Karpas-422 (cell line): ENCODE results near the gene CDS2. TPM values are rescaled to one million over a fixed set of nuclear protein-coding genes. Genes with fewer than 3 reads are reported as not detected.

Experiments used
- DNase-seq: peaks from one replicate; pipeline ENCODE4 v3.0.0-alpha.2; 2015
- H2AFZ ChIP-seq: fragments of 200-600 bp; sonication (generic); 2 replicates; pipeline ENCODE4 v1.6.1; 2014; ENCODE audit warnings: antibody characterized with exemption, low read length, mixed read lengths
- H3K27ac ChIP-seq: fragments of 200-600 bp; sonication (generic); 2 replicates; pipeline ENCODE4 v1.5.1; 2014; ENCODE audit warnings: mild to moderate bottlenecking, low read length, moderate library complexity
- H3K27me3 ChIP-seq: fragments of 200-600 bp; sonication (generic); 2 replicates; pipeline ENCODE4 v1.6.1; 2014; ENCODE audit warnings: low read length, mixed read lengths
- H3K36me3 ChIP-seq: fragments of 200-600 bp; sonication (generic); 2 replicates; pipeline ENCODE4 v1.6.1; 2014; ENCODE audit warnings: low read length, mixed read lengths; ENCODE audit not compliant: insufficient read depth
- H3K4me1 ChIP-seq: fragments of 200-600 bp; sonication (generic); 2 replicates; pipeline ENCODE4 v1.6.1; 2014; ENCODE audit warnings: mild to moderate bottlenecking, low read length, mixed read lengths
- H3K4me2 ChIP-seq: fragments of 200-600 bp; sonication (generic); 2 replicates; pipeline ENCODE4 v1.6.1; 2014; ENCODE audit warnings: low read length, low read depth, mild to moderate bottlenecking; ENCODE audit not compliant: poor library complexity, severe bottlenecking
- H3K4me3 ChIP-seq: fragments of 200-600 bp; sonication (generic); 2 replicates; pipeline ENCODE4 v1.5.1; 2014; ENCODE audit warnings: mild to moderate bottlenecking, antibody characterized with exemption, low read length, mixed read lengths
- H3K79me2 ChIP-seq: fragments of 200-600 bp; sonication (generic); 2 replicates; pipeline ENCODE4 v1.6.1; 2014; ENCODE audit warnings: mild to moderate bottlenecking, low read length, mixed read lengths
- H3K9ac ChIP-seq: fragments of 200-600 bp; sonication (generic); 2 replicates; pipeline ENCODE4 v1.6.0; 2014; ENCODE audit warnings: low read length
- H3K9me2 ChIP-seq: fragments of 200-600 bp; sonication (generic), shearing (Covaris generic); replicated peaks from 2 replicates; pipeline ENCODE4 v1.6.0; 2014; ENCODE audit warnings: mild to moderate bottlenecking, low read length, moderate library complexity; ENCODE audit not compliant: insufficient read depth
- H3K9me3 ChIP-seq: fragments of 300-700, 200-600 bp; sonication (generic); 2 replicates; pipeline ENCODE4 v1.6.1; 2014; ENCODE audit warnings: low read length, mixed read lengths
- H4K20me1 ChIP-seq: fragments of 200-600 bp; sonication (generic); 2 replicates; pipeline ENCODE4 v1.6.1; 2014; ENCODE audit warnings: mild to moderate bottlenecking, antibody characterized with exemption, low read length, low read depth; ENCODE audit not compliant: insufficient read depth
- total RNA-seq: library from RNA; depleted of rRNA; stranded (reverse); fragments of >200 nt; shearing (Covaris generic); gene quantifications from 2 replicates; pipeline ENCODE4 v1.2.3, GENCODE V29; 2014; ENCODE audit warnings: low replicate concordance

The CDS2 gene
- total RNA-seq, 1 experiment from 2014 or later = 26.8 TPM

DNA sequence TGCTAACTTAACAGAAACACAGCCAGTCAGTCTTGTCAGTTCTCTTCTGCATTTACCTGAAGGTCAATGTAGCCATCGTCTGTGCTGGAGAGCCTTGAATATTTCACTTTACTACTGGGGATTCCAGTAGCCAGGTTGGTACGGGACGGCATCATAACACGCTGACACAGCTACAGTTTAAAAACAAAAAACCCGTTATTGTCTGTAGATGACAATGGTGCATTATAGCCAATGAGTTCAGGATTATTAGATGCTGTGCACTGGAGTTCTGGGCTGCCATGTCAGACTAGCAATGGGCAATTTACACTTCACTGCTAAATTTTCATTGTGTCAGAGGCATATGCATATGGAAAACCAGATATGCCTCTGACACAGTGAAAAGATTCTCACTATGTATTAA is 17.5 kb upstream of the CDS2 start:
- DNase-seq = no peak
- no peak overlapping the region for H2AFZ ChIP-seq
- no peaks in the 10 kb centered on the region for H3K9me3 ChIP-seq
- peaks cover 33% of the 10 kb centered on the region for H3K36me3 ChIP-seq
- no peak overlapping the region for H3K9ac ChIP-seq
- H4K20me1 ChIP-seq = no peaks in the 10 kb centered on the region
- H3K4me1 ChIP-seq = peaks cover 18% of the 10 kb centered on the region
- no peaks in the 10 kb centered on the region for H3K27me3 ChIP-seq
- no peak overlapping the region for H3K27ac ChIP-seq
- H3K9me2 ChIP-seq = no peaks in the 10 kb centered on the region
- peaks cover 35% of the 10 kb centered on the region for H3K79me2 ChIP-seq
- no peak overlapping the region for H3K4me2 ChIP-seq
- H3K4me3 ChIP-seq = no peak overlapping the region

DNA sequence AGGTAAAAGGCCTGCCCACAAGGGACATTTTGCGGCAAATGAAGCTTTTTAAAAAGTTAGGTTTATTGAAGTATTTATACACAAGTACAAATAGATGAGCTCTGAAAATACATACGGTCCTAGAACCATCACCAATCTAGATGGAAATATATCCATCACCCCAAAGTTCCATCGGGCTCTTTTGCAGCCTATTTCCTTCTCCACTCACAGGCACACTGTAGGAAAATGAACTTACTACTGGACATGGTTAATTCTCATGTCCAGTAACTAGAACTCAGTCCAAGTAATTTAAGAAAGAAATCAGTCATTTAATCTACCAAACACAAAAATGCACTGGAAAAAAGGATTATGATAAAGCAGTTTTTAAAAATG is 13.2 kb upstream of the CDS2 start:
- H4K20me1 ChIP-seq = peaks cover 10% of the 10 kb centered on the region; the same call in 1 of the 2 replicates
- peaks cover 59% of the 10 kb centered on the region for H3K79me2 ChIP-seq
- H3K27ac ChIP-seq = peak overlapping the region; percentile 81
- no peaks in the 10 kb centered on the region for H3K9me2 ChIP-seq
- peaks cover 60% of the 10 kb centered on the region for H3K36me3 ChIP-seq
- peak overlapping the region; percentile 89 for H3K4me3 ChIP-seq
- DNase-seq = peak; percentile 52
- H2AFZ ChIP-seq = no peak overlapping the region
- H3K4me1 ChIP-seq = peaks cover 59% of the 10 kb centered on the region
- peak overlapping the region; percentile 72 for H3K4me2 ChIP-seq
- H3K9me3 ChIP-seq = no peaks in the 10 kb centered on the region
- H3K27me3 ChIP-seq = no peaks in the 10 kb centered on the region
- peak overlapping the region; percentile 89 for H3K9ac ChIP-seq

GRCh38 chr20:5114403-5114802 is 12.4 kb upstream of the CDS2 start:
- H3K4me1 ChIP-seq = peaks cover 59% of the 10 kb centered on the region
- H3K4me3 ChIP-seq = peak overlapping the region; percentile 89

DNA sequence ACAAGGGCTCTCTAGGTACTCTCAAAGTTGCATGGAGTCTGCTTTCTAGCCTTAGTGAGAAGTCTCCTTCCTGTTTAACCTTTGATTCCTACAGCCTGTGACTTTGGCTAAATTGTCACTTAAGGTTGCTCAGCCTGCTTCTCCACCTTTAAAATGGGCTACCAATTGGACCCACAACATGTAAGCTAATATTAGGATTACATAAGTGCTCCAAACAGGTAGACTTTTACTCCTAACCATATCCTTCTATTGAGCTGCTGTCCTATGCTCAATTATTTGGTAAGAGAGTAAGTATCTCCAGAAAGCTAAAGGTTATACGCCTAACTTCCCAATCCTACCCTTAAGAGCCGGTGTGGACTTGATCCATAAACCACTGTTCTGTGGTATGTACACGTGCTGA is 9.9 kb upstream of the CDS2 start:
- no peaks in the 10 kb centered on the region for H3K27me3 ChIP-seq
- peak overlapping the region; percentile 90 for H3K27ac ChIP-seq
- H3K9ac ChIP-seq = peak overlapping the region; percentile 88
- peak overlapping the region; percentile 72 for H3K4me2 ChIP-seq
- no peaks in the 10 kb centered on the region for H3K9me2 ChIP-seq
- H3K4me1 ChIP-seq = peaks cover 61% of the 10 kb centered on the region
- peak overlapping the region; percentile 97 for H3K4me3 ChIP-seq
- H3K9me3 ChIP-seq = no peaks in the 10 kb centered on the region
- DNase-seq = no peak
- H4K20me1 ChIP-seq = peaks cover 16% of the 10 kb centered on the region; the same call in 1 of the 2 replicates
- H2AFZ ChIP-seq = no peak overlapping the region
- H3K79me2 ChIP-seq = peaks cover 48% of the 10 kb centered on the region
- H3K36me3 ChIP-seq = peaks cover 47% of the 10 kb centered on the region

More at GRCh38 chr20:5114403-5114802, 12.4 kb upstream of the CDS2 start:
- peaks cover 66% of the 10 kb centered on the region for H3K79me2 ChIP-seq
- peak overlapping the region; percentile 72 for H3K4me2 ChIP-seq
- peaks cover 16% of the 10 kb centered on the region; the same call in 1 of the 2 replicates for H4K20me1 ChIP-seq
- H3K36me3 ChIP-seq = peaks cover 58% of the 10 kb centered on the region
- H3K9ac ChIP-seq = 0 out of 2 replicates have a peak overlapping the region, but pooled peaks have one; percentile 13
- no peaks in the 10 kb centered on the region for H3K9me2 ChIP-seq
- DNase-seq = no peak
- H3K9me3 ChIP-seq = no peaks in the 10 kb centered on the region
- H2AFZ ChIP-seq = no peak overlapping the region
- H3K27ac ChIP-seq = peak overlapping the region; percentile 81; the same call in 1 of the 2 replicates
- no peaks in the 10 kb centered on the region for H3K27me3 ChIP-seq

- Histone ChIP-seq H2AFZ (no peak overlapping the region), H3K36me3 (peaks cover 47% of the 10 kb centered on the region), H3K9ac (peak overlapping the region; percentile 88), H3K9me3 (no peaks in the 10 kb centered on the region), H3K4me2 (peak overlapping the region; percentile 72), H3K9me2 (no peaks in the 10 kb centered on the region), H3K27me3 (no peaks in the 10 kb centered on the region), H3K79me2 (peaks cover 39% of the 10 kb centered on the region), H4K20me1 (peaks cover 16% of the 10 kb centered on the region; the same call in 1 of the 2 replicates), H3K4me3 (peak overlapping the region; percentile 97), H3K27ac (peak overlapping the region; percentile 90), H3K4me1 (peaks cover 53% of the 10 kb centered on the region)
- peak; percentile 58 for DNase-seq
Observed at GRCh38 chr20:5118220-5119142, 8.3 kb upstream of the CDS2 start.

DNA sequence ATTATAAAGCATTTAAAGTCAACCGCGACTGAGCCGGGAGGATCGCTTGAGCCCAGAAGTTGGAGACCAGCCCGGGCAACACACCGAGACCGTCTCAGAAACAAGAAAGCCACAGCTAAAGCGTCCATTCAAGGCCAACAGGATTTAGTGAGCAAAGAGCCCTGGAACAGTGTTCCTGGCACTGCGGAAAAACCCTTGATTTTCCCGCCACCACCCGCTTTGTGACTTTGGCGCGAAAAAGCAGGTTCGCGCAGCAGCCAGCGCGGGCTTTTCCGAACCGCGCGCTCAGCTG is 7.7 kb upstream of the CDS2 start:
- no peaks in the 10 kb centered on the region for H3K9me3 ChIP-seq
- no peaks in the 10 kb centered on the region for H3K27me3 ChIP-seq
- peaks cover 16% of the 10 kb centered on the region; the same call in 1 of the 2 replicates for H4K20me1 ChIP-seq
- peaks cover 48% of the 10 kb centered on the region for H3K4me1 ChIP-seq
- H3K4me3 ChIP-seq = peak overlapping the region; percentile 97
- peaks cover 39% of the 10 kb centered on the region for H3K79me2 ChIP-seq
- peaks cover 47% of the 10 kb centered on the region for H3K36me3 ChIP-seq
- H3K27ac ChIP-seq = peak overlapping the region; percentile 90
- H3K4me2 ChIP-seq = peak overlapping the region; percentile 72
- no peak for DNase-seq
- H3K9ac ChIP-seq = peak overlapping the region; percentile 88
- H3K9me2 ChIP-seq = no peaks in the 10 kb centered on the region
- no peak overlapping the region for H2AFZ ChIP-seq

DNA sequence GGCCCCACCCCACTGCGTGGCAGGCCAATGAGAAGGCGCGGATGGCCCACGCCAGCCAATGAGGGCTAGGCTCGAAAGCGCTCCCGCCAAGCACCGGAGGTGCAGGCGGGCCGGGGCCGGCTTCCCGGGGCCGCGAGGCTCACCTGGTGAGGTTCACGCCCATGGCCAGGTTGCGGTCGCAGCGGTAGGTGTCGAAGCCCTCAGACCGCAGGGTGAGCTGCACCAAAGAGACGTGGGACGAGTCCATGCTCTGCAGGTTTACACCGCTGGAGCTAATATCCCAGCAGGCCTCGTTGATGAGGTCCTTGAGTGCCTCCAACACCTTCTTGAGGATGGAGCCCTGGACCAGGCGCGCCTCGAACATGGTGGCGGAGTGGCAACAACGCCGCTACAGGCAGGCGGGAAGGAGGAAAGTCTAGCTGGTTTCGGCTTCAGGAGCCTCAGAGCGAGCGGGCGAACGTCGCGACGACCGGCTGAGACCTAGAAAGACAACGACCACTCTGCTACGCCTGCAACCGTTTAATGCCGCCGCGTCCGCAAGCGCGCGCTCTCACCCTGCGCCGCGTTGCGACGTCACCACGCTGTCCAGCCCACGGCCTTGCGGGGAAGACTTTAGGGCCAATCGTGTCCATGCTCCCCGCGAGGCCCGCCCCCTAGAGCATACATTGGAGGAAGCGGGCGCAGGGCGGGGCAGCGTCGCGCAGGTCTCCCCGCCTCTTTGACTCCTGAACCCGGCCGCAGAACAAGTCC is 7.2 kb upstream of the CDS2 start, which contains the start of gene PCNA:
Gene PCNA, minus strand, starts transcription at position 524 of the 750 bp plus-strand sequence. Its CDS starts 160 bp downstream, at position 364.
- Histone ChIP-seq H3K27me3 (no peaks in the 10 kb centered on the region), H3K27ac (peak within 1 kb of the TSS; percentile 90), H3K9me2 (no peaks in the 10 kb centered on the region), H3K36me3 (peaks cover 44% of the 10 kb centered on the region), H3K4me2 (peak within 1 kb of the TSS; percentile 72), H2AFZ (peak within 1 kb of the TSS; percentile 67), H3K79me2 (peaks cover 39% of the 10 kb centered on the region), H4K20me1 (peaks cover 16% of the 10 kb centered on the region; the same call in 1 of the 2 replicates), H3K9me3 (no peaks in the 10 kb centered on the region), H3K4me3 (peak within 1 kb of the TSS; percentile 97), H3K9ac (peak within 1 kb of the TSS; percentile 88), H3K4me1 (peaks cover 43% of the 10 kb centered on the region)
- peak; percentile 99 for DNase-seq

- H3K4me3 ChIP-seq = peak overlapping the region; percentile 97
Observed at GRCh38 chr20:5120185-5120476, 6.7 kb upstream of the CDS2 start.

More at GRCh38 chr20:5120185-5120476, 6.7 kb upstream of the CDS2 start:
- H2AFZ ChIP-seq = peak overlapping the region; percentile 67
- no peaks in the 10 kb centered on the region for H3K9me3 ChIP-seq
- H4K20me1 ChIP-seq = peaks cover 16% of the 10 kb centered on the region; the same call in 1 of the 2 replicates
- H3K9ac ChIP-seq = peak overlapping the region; percentile 82
- peaks cover 39% of the 10 kb centered on the region for H3K79me2 ChIP-seq
- DNase-seq = no peak
- peak overlapping the region; percentile 72 for H3K4me2 ChIP-seq
- no peaks in the 10 kb centered on the region for H3K27me3 ChIP-seq
- H3K9me2 ChIP-seq = no peaks in the 10 kb centered on the region
- H3K27ac ChIP-seq = peak overlapping the region; percentile 69
- peaks cover 39% of the 10 kb centered on the region for H3K36me3 ChIP-seq
- H3K4me1 ChIP-seq = peaks cover 38% of the 10 kb centered on the region
